Measurements from ENCODE around the gene RAB14.

The RAB14 gene

DNA sequence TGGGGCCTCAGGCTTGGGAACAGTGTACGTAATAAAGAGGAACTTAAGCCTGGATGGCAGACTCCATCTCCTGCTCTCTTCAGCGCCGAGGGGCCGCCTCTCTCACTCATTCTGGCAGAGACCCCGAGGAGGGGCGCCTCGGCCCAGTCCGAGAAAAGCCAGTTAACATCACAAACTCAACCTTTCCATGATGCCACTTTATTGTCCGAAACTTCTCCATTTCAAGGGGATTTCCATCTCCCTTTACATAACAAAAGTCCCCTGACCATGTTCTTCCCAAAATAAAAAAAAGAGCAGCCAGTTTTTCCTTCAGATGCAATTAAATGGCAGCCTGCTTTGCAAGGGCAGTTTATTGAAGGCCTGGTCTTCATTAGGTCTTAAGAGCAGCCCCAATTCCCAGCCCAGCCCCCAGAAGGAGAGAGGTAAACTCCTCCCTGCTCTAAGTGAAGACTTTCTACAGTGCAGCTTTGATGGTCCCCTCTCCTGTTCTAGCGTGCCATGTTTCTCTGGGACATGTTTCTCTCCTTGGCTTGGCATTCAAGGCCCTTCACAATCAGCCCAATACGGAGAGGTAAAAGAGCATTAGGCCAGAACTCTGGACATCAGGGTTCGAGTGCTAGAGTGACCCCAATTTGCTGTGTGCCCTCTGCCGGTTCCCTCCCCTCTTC lies 19.5 kb upstream of the RAB14 start:
- H3K4me1 ChIP-seq (ENCODE audit: control insufficient read depth, insufficient read depth, low read length) = peaks cover 16% of the 10 kb centered on the region
- no peak overlapping the region for H3K4me3 ChIP-seq (ENCODE audit: insufficient read depth, low read depth, low read length)
- peak overlapping the region; percentile 36 for H3K27ac ChIP-seq (ENCODE audit: insufficient read depth, low read depth, low read length, poor library complexity, severe bottlenecking)
- H3K36me3 ChIP-seq (ENCODE audit: control insufficient read depth, insufficient read depth, low read length) = no peaks in the 10 kb centered on the region
- no peaks in the 10 kb centered on the region for H3K9me3 ChIP-seq (ENCODE audit: control insufficient read depth, low read length)
- H3K27me3 ChIP-seq (ENCODE audit: control insufficient read depth, insufficient read depth, low read length, poor library complexity, severe bottlenecking) = no peaks in the 10 kb centered on the region
- WGBS, 2 experiments = 15 to 18% methylated on average over 13 of the region's 13 CpGs

DNA sequence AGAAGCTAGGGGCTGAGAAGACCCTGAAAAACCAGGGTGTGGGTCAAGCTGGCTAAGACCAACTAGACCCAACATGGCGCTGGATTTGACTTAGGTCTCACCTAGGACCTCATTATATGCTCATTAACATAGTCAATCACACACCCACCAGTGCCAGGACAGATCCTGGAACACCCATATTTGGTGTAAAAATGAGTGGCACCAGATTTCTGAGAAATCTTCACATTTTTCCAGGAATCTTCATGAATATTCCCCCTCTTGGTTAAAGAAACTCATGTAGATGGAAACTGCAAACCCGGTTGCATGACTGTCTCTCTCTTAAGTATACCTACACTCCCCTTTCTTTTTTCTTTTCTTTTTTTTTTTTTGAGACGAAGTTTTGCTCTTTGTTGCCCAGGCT lies 17.9 kb upstream of the RAB14 start:
- Histone ChIP-seq H3K9me3 (ENCODE audit: control insufficient read depth, low read length) (no peaks in the 10 kb centered on the region), H3K4me3 (ENCODE audit: insufficient read depth, low read depth, low read length) (no peak overlapping the region), H3K27me3 (ENCODE audit: control insufficient read depth, insufficient read depth, low read length, poor library complexity, severe bottlenecking) (no peaks in the 10 kb centered on the region), H3K36me3 (ENCODE audit: control insufficient read depth, insufficient read depth, low read length) (no peaks in the 10 kb centered on the region), H3K27ac (ENCODE audit: insufficient read depth, low read depth, low read length, poor library complexity, severe bottlenecking) (no peak overlapping the region), H3K4me1 (ENCODE audit: control insufficient read depth, insufficient read depth, low read length) (peaks cover 16% of the 10 kb centered on the region)
- 85 to 88% methylated on average over 3 of the region's 3 CpGs for WGBS, 2 experiments

DNA sequence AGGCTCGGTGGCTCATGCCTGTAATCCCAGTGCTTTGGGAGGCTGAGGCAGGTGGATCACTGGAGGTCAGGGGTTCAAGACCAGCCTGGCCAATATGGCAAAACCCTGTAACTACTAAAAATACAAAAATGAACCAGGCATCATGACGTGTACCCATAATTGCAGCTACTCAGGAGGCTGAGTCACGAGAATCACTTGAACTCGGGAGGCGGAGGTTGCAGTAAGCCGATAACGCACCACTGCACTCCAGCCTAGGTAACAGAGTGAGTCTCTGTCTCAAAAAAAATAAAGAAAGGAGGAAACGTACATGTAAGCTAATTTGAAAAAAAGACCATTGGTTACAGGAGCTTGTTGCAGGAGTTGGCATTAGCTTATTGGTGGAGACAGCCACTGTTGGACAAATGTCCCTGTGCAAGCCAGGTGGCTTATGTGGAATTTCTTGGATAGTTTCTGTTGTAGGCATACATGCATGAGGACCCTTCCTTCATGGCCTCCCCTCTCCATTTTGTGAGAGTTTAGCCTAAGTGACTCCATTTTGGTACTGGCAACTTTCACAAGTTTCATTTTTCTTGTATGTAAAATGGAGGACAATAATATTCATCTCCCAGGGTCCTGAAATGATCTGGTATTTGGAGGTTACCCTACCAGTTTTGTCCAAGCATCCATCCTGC lies 16.8 kb upstream of the RAB14 start:
- no peaks in the 10 kb centered on the region for H3K9me3 ChIP-seq (ENCODE audit: control insufficient read depth, low read length)
- WGBS, 2 experiments = 94 to 97% methylated on average over 8 of the region's 8 CpGs
- no peaks in the 10 kb centered on the region for H3K27me3 ChIP-seq (ENCODE audit: control insufficient read depth, insufficient read depth, low read length, poor library complexity, severe bottlenecking)
- peaks cover 16% of the 10 kb centered on the region for H3K4me1 ChIP-seq (ENCODE audit: control insufficient read depth, insufficient read depth, low read length)
- no peaks in the 10 kb centered on the region for H3K36me3 ChIP-seq (ENCODE audit: control insufficient read depth, insufficient read depth, low read length)
- H3K4me3 ChIP-seq (ENCODE audit: insufficient read depth, low read depth, low read length) = no peak overlapping the region
- H3K27ac ChIP-seq (ENCODE audit: insufficient read depth, low read depth, low read length, poor library complexity, severe bottlenecking) = no peak overlapping the region

DNA sequence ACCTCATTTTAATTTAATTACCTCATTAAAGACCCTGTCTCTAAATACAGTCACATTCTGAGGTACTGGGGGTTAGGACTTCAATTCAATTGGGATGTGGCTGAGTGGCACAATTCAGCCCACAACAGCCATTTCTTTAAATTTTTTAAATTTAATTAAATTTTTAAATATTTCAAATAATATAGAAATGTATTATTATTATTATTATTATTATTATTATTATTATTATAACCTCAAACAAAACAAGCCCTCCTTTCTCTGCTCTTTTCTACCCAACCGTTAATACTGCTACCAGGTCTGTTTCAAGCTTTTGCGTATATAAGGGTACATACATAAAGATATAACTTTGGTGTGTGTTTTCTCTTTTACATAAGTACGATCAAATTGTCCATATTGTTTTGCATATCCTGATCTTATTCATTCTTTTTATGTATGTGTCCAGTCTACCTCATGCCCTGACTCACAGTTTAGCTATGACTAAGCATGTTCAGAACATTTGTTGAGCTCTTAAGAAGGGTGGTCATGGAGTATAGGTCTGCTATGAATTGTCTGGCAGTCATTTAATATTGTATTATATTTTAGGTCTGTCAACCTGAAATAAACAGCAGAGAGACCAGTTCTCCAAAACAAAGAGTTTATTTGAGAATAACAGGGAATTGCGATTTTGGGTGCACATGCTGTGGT lies 16.1 kb upstream of the RAB14 start:
- Histone ChIP-seq H3K27me3 (ENCODE audit: control insufficient read depth, insufficient read depth, low read length, poor library complexity, severe bottlenecking) (no peaks in the 10 kb centered on the region), H3K36me3 (ENCODE audit: control insufficient read depth, insufficient read depth, low read length) (no peaks in the 10 kb centered on the region), H3K27ac (ENCODE audit: insufficient read depth, low read depth, low read length, poor library complexity, severe bottlenecking) (no peak overlapping the region), H3K9me3 (ENCODE audit: control insufficient read depth, low read length) (no peaks in the 10 kb centered on the region), H3K4me3 (ENCODE audit: insufficient read depth, low read depth, low read length) (no peak overlapping the region), H3K4me1 (ENCODE audit: control insufficient read depth, insufficient read depth, low read length) (peaks cover 16% of the 10 kb centered on the region)
- WGBS, 2 experiments = 94 to 95% methylated on average over 3 of the region's 4 CpGs

- H3K9me3 ChIP-seq (ENCODE audit: control insufficient read depth, low read length) = no peaks in the 10 kb centered on the region
- H3K4me3 ChIP-seq (ENCODE audit: insufficient read depth, low read depth, low read length) = no peak overlapping the region
- no peak overlapping the region for H3K27ac ChIP-seq (ENCODE audit: insufficient read depth, low read depth, low read length, poor library complexity, severe bottlenecking)
- H3K36me3 ChIP-seq (ENCODE audit: control insufficient read depth, insufficient read depth, low read length) = no peaks in the 10 kb centered on the region
- no peaks in the 10 kb centered on the region for H3K27me3 ChIP-seq (ENCODE audit: control insufficient read depth, insufficient read depth, low read length, poor library complexity, severe bottlenecking)
- H3K4me1 ChIP-seq (ENCODE audit: control insufficient read depth, insufficient read depth, low read length) = peaks cover 11% of the 10 kb centered on the region
- 89 to 91% methylated on average over 2 to 3 of the region's 3 CpGs for WGBS, 2 experiments
Observed at GRCh38 chr9:121216271-121216805, 14.7 kb upstream of the RAB14 start.

GRCh38 chr9:121214005-121214404 lies 12.3 kb upstream of the RAB14 start:
- H3K36me3 ChIP-seq (ENCODE audit: control insufficient read depth, insufficient read depth, low read length) = no peaks in the 10 kb centered on the region
- H3K4me1 ChIP-seq (ENCODE audit: control insufficient read depth, insufficient read depth, low read length) = no peaks in the 10 kb centered on the region
- WGBS, 2 experiments = 78 to 85% methylated on average over 2 of the region's 2 CpGs
- no peak overlapping the region for H3K27ac ChIP-seq (ENCODE audit: insufficient read depth, low read depth, low read length, poor library complexity, severe bottlenecking)
- H3K9me3 ChIP-seq (ENCODE audit: control insufficient read depth, low read length) = no peaks in the 10 kb centered on the region
- H3K27me3 ChIP-seq (ENCODE audit: control insufficient read depth, insufficient read depth, low read length, poor library complexity, severe bottlenecking) = no peaks in the 10 kb centered on the region
- no peak overlapping the region for H3K4me3 ChIP-seq (ENCODE audit: insufficient read depth, low read depth, low read length)

- Histone ChIP-seq H3K36me3 (ENCODE audit: control insufficient read depth, insufficient read depth, low read length) (no peaks in the 10 kb centered on the region), H3K4me1 (ENCODE audit: control insufficient read depth, insufficient read depth, low read length) (no peaks in the 10 kb centered on the region), H3K27me3 (ENCODE audit: control insufficient read depth, insufficient read depth, low read length, poor library complexity, severe bottlenecking) (no peaks in the 10 kb centered on the region), H3K27ac (ENCODE audit: insufficient read depth, low read depth, low read length, poor library complexity, severe bottlenecking) (no peak overlapping the region), H3K4me3 (ENCODE audit: insufficient read depth, low read depth, low read length) (no peak overlapping the region), H3K9me3 (ENCODE audit: control insufficient read depth, low read length) (no peaks in the 10 kb centered on the region)
- 28 to 30% methylated on average over 9 of the region's 9 CpGs for WGBS, 2 experiments
Observed at GRCh38 chr9:121213136-121213806, 11.6 kb upstream of the RAB14 start.

DNA sequence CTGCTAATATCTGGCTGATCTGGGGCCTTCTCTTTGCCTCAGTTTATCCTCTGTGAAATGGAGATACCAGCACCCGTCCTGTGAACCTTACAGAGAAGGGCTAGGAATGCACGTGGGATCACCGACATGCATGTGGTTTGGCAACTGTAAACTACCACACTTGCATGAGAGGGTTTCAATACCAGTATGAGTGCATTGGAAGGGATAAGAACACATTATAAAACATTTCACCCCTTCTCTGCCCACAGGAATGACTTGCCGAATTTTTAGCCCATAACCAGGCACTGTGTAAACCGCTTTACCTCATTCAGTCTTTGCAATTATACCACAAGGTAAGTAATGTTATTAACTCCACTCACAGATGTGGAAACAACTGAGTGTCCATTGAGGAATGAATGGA lies 8.9 kb upstream of the RAB14 start:
- H3K4me1 ChIP-seq (ENCODE audit: control insufficient read depth, insufficient read depth, low read length) = peaks cover 4% of the 10 kb centered on the region
- no peak overlapping the region for H3K27ac ChIP-seq (ENCODE audit: insufficient read depth, low read depth, low read length, poor library complexity, severe bottlenecking)
- WGBS, 2 experiments = 90 to 97% methylated on average over 5 of the region's 5 CpGs
- H3K36me3 ChIP-seq (ENCODE audit: control insufficient read depth, insufficient read depth, low read length) = no peaks in the 10 kb centered on the region
- no peak overlapping the region for H3K4me3 ChIP-seq (ENCODE audit: insufficient read depth, low read depth, low read length)
- H3K9me3 ChIP-seq (ENCODE audit: control insufficient read depth, low read length) = no peaks in the 10 kb centered on the region
- H3K27me3 ChIP-seq (ENCODE audit: control insufficient read depth, insufficient read depth, low read length, poor library complexity, severe bottlenecking) = no peaks in the 10 kb centered on the region

DNA sequence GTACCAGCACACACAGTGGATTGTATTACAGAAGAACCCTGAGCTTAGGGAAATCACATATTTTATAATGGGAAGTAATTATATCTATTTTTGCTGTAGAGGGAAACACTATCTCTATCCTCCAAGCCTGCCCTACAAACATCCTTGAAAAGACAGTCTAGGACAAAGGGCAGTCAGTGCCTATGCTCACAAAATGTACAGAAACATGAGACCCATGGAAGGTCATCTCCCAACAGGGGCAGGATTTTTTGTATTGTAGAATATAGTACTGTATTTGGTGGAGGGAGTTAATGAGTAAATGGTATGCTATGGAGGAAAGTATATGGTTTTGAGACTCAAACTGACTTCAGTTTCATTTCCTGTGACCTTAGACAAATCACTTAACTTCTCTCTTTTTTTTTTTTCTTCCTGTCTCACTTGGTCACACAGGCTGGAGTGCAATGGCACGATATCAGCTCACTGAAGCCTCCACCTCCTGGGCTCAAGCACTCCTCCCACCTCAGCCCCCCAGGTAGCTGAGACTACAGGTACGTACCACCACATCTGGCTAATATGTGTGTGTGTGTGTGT lies 5.8 kb upstream of the RAB14 start:
- WGBS, 2 experiments = 78 to 88% methylated on average over 2 of the region's 2 CpGs
- Histone ChIP-seq H3K4me3 (ENCODE audit: insufficient read depth, low read depth, low read length) (no peak overlapping the region), H3K4me1 (ENCODE audit: control insufficient read depth, insufficient read depth, low read length) (peaks cover 4% of the 10 kb centered on the region), H3K36me3 (ENCODE audit: control insufficient read depth, insufficient read depth, low read length) (no peaks in the 10 kb centered on the region), H3K27ac (ENCODE audit: insufficient read depth, low read depth, low read length, poor library complexity, severe bottlenecking) (no peak overlapping the region), H3K9me3 (ENCODE audit: control insufficient read depth, low read length) (no peaks in the 10 kb centered on the region), H3K27me3 (ENCODE audit: control insufficient read depth, insufficient read depth, low read length, poor library complexity, severe bottlenecking) (no peaks in the 10 kb centered on the region)

Measured in ectodermal cell (in vitro differentiated cells).